A549 (cell line): ENCODE data around the gene ANKRD11.

ENCODE experiments used
- CTCF ChIP-seq: fragments of >200 bp; sonication (Bioruptor Twin); formaldehyde crosslinking; IDR thresholded peaks from 3 replicates; pipeline ENCODE4 v1.5.1; 2016
- EHF ChIP-seq: fragments of 250-450 bp; sonication (Bioruptor Pico); IDR thresholded peaks from 2 replicates; pipeline ENCODE4 v1.5.0; 2020; ENCODE audit warnings: mild to moderate bottlenecking
- MAX ChIP-seq: IDR thresholded peaks from 2 replicates; pipeline ENCODE4 v1.6.1; 2012
- PHF8 ChIP-seq: fragments of 200-600 bp; sonication (generic); IDR thresholded peaks from 2 replicates; pipeline ENCODE4 v1.6.1; 2016; ENCODE audit warnings: low read depth, mild to moderate bottlenecking, antibody characterized with exemption, moderate library complexity, borderline replicate concordance
- POLR2A ChIP-seq: IDR thresholded peaks from 2 replicates; pipeline ENCODE4 v1.6.1; 2012; ENCODE audit warnings: mild to moderate bottlenecking, low read length
- RCOR1 ChIP-seq: fragments of 150-350 bp; IDR thresholded peaks from 2 replicates; pipeline ENCODE4 v1.6.1; 2014; ENCODE audit warnings: antibody characterized with exemption, low read length, low read depth
- SREBF2 ChIP-seq: fragments of 450-650 bp; IDR thresholded peaks from 2 replicates; pipeline ENCODE4 v1.6.1; 2014; ENCODE audit warnings: mild to moderate bottlenecking, moderate library complexity

- TF ChIP-seq SREBF2 = no peak
- no peak for TF ChIP-seq PHF8
- TF ChIP-seq CTCF = no peak
- no peak for TF ChIP-seq RCOR1
- no peak for TF ChIP-seq MAX
- no peak for TF ChIP-seq POLR2A
- no peak for TF ChIP-seq EHF (CRISPR knock-in tag)
Measured at GRCh38 chr16:89331371-89332109, 158.8 kb downstream of the ANKRD11 start.
